HepG2 (cell line): ENCODE measurements around the gene SCFD2. TPM values are rescaled to one million over a fixed set of nuclear protein-coding genes. Genes with fewer than 3 reads are reported as not detected.

ENCODE experiments used
- CSRNP2 ChIP-seq: sonication (generic); formaldehyde crosslinking; conservative IDR thresholded peaks from 2 replicates; pipeline ENCODE4 v1.8.0; 2022; ENCODE audit warnings: low read depth, missing genetic modification reagents
- EED ChIP-seq: sonication (generic); formaldehyde crosslinking; IDR thresholded peaks from 2 replicates; pipeline ENCODE4 v1.5.0; 2020; ENCODE audit warnings: mild to moderate bottlenecking, missing genetic modification reagents
- GZF1 ChIP-seq: sonication (generic); formaldehyde crosslinking; IDR thresholded peaks from 2 replicates; pipeline ENCODE4 v1.5.1; 2020; ENCODE audit warnings: mild to moderate bottlenecking, missing genetic modification reagents
- HMGXB4 ChIP-seq, 2 experiments: sonication (generic) in 1 of 2; formaldehyde crosslinking in 1 of 2; IDR thresholded peaks; 2 replicates each; pipeline versions ENCODE4 v1.4.0 to v1.6.1; 2018 to 2020; ENCODE audit warnings: missing genetic modification reagents in 2 of 2, borderline replicate concordance in 1 of 2, low read depth in 1 of 2, mild to moderate bottlenecking in 1 of 2, missing biosample characterization in 1 of 2
- RBM39 ChIP-seq: fragments of 200-400 bp; formaldehyde crosslinking; IDR thresholded peaks from one replicate; pipeline ENCODE4 v1.6.1; 2018; ENCODE audit warnings: antibody characterized with exemption, mild to moderate bottlenecking, low read depth, low read length; ENCODE audit not compliant: poor library complexity, severe bottlenecking
- ZNF18 ChIP-seq: sonication (generic); formaldehyde crosslinking; IDR thresholded peaks from 2 replicates; pipeline ENCODE4 v1.8.0; 2022; ENCODE audit warnings: mild to moderate bottlenecking, missing genetic modification reagents; ENCODE audit not compliant: insufficient replicate concordance
- ZNF251 ChIP-seq: sonication (generic); formaldehyde crosslinking; IDR thresholded peaks from 2 replicates; pipeline ENCODE4 v1.9.0; 2021; ENCODE audit warnings: mild to moderate bottlenecking, missing genetic modification reagents
- ZNF317 ChIP-seq: sonication (generic); formaldehyde crosslinking; IDR thresholded peaks from 2 replicates; pipeline ENCODE4 v1.5.0; 2020; ENCODE audit warnings: mild to moderate bottlenecking, missing genetic modification reagents
- ZNF414 ChIP-seq: sonication (generic); formaldehyde crosslinking; IDR thresholded peaks from 2 replicates; pipeline ENCODE4 v1.5.0; 2020; ENCODE audit warnings: missing genetic modification reagents
- ZNF564 ChIP-seq: sonication (generic); formaldehyde crosslinking; IDR thresholded peaks from 2 replicates; pipeline ENCODE4 v1.8.1; 2023; ENCODE audit warnings: mild to moderate bottlenecking, missing genetic modification reagents
- ZNF574 ChIP-seq: sonication (generic); formaldehyde crosslinking; IDR thresholded peaks from 2 replicates; pipeline ENCODE4 v1.4.0; 2020; ENCODE audit warnings: missing genetic modification reagents
- ZNF678 ChIP-seq: sonication (generic); formaldehyde crosslinking; IDR thresholded peaks from 2 replicates; pipeline ENCODE4 v1.4.0; 2020; ENCODE audit warnings: mild to moderate bottlenecking, missing genetic modification reagents
- polyA plus RNA-seq, 8 experiments: library from polyadenylated mRNA; depleted of rRNA in 3 of 8; stranded (reverse) in 7 of 8; unstranded in 1 of 8; fragments of >200 nt; fragmentation: Illumina TruSeq in 4 of 8; extraction: Trizol in 4 of 8; gene quantifications; 2 replicates each; pipeline versions ENCODE4 v1.2.1 to v1.2.3, GENCODE V29; 2011 to 2016; ENCODE audit warnings: low read depth in 4 of 8, missing spikeins in 1 of 8, mixed read lengths in 1 of 8; ENCODE audit not compliant: insufficient read depth in 1 of 8
- total RNA-seq, 5 experiments: library from RNA; depleted of rRNA; stranded (reverse); fragments of >200 nt; fragmentation: Illumina TruSeq; extraction: Trizol; gene quantifications; 2 replicates each; pipeline ENCODE4 v1.2.3, GENCODE V29; 2016; ENCODE audit warnings: low read depth in 1 of 5

Gene SCFD2
- total and polyA plus RNA-seq, 2 of the 13 experiments (the other 11 are each of a cell fraction or from before 2014, with no cell fraction given), result 4.6 to 15.6 TPM

GRCh38 chr4:53055716-53056403 is 310.0 kb downstream of the SCFD2 start (continued):
- TF ChIP-seq RBM39, result no peak
- TF ChIP-seq ZNF18, result no peak
- TF ChIP-seq CSRNP2 (CRISPR knock-in tag), result no peak
- TF ChIP-seq EED (CRISPR knock-in tag), result no peak
- TF ChIP-seq ZNF678 (CRISPR knock-in tag), result no peak
- no peak for TF ChIP-seq ZNF317
- TF ChIP-seq ZNF414 (CRISPR knock-in tag), result no peak
- TF ChIP-seq ZNF574, result no peak
- no peak for TF ChIP-seq HMGXB4 (CRISPR knock-in tag; IDR thresholded peaks at IDR 0.05; ENCODE audit: borderline replicate concordance in 1 of 2, low read depth in 1 of 2)
- TF ChIP-seq GZF1 (CRISPR knock-in tag), result no peak
- TF ChIP-seq ZNF564 (CRISPR knock-in tag), result no peak
- no peak for TF ChIP-seq ZNF251 (CRISPR knock-in tag)
